HG03159 (cell line): ENCODE measurements around the gene EFCAB9.
"Not testable (repeated sequence)": the region's sequence is repeated elsewhere in the genome, so short reads cannot be mapped to it uniquely, and the experiment has no call there.

Source experiments
- ATAC-seq: cut with Tn5 transposase; IDR thresholded peaks from one replicate; pipeline ENCODE4 v1.9.1; 2021; ENCODE audit warnings: mild to moderate bottlenecking, moderate library complexity; ENCODE audit not compliant: unreplicated experiment

The EFCAB9 gene

DNA sequence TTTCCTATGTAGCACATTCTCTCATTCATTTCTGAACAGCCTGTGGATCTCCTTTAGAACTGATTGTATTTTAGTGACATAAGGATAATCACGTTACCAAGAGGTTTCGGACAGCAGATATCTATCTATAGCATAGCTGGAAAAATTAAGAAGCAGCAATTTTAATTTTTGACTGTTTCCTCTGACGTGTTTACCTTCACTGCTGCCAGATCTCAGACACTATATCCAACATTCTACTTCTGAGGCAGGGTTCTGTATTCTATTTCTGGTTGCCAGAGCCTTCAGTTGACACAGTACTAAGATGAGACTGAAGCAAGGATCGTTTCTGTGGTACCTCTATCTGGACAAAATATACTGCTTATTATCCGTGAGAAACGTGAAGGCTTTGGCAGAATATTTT is at the start of gene EFCAB9:
TSS of gene EFCAB9 (plus strand) at position 301 of the 400 bp plus-strand sequence. CDS start at position 302, 1 bp downstream.
- no peak for ATAC-seq

DNA sequence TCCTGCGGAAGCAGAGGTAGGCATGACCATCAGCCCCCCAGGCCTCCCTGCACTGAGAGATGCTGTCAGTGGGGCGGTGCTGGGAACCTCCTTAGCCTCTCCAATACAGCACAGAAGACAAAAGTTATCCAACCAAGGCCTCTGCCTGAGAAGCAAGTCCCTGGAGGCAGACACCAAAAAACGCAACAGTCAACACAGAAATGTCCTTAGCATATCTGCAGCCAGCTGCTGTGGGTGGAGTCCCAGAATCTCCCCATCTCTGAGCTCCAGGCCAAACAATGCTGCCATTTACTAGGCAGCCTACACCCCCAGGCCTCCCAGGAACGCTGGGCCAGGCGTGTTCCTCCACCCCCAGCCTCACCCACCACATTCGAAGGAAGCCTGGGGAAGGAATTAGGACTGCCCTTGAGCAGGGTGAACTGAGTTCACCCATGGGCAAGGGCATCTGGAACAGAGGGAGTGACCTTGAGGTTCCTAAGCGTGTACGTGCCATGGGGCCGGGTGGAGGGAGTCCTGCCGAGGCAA is 49.6 kb upstream of the EFCAB9 start:
- ATAC-seq: no peak

DNA sequence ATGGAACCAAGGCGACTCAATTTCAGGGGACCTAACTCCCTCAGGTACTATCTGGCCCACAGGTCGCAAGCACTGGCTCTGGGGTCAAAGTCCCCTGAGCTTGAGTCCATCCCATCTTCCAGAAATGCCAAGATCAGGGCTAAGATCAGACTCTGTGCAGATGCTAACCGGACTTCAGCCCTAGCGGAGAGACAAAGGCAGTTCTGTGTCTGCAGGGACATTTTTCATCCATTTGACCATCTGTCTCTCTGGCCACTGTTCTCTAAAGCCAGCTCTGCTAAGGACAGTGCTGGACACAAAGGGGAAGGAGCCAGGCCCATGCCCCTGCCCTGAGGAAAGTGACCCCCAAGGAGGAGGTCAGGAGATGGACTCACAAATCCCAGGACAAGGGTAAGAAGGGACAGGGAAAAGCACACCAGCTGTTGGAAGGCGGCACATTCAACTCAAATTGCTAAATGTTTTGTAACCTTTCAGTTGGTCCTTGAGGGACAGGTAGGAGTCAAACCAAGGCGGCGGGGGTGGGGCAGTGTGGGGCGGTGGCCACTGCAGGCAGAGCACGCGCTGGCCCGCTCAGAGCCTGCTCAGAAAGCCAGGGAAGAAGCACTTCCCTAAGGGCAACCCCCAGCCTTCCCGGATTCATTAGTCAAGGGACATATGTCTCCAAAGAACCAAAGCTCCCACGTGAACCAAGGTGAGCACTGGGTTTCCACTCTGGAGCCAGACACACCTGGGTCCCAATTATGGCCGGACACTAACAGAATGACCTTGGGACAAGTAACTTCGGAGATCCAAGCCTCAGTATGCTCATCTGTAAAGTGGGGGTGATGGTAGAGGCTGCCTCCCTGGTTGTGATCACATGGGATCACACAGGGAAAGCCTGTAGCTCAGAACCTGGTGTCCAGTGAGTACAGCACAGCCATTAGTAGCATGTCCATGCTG is 48.8 kb upstream of the EFCAB9 start:
- no peak for ATAC-seq

DNA sequence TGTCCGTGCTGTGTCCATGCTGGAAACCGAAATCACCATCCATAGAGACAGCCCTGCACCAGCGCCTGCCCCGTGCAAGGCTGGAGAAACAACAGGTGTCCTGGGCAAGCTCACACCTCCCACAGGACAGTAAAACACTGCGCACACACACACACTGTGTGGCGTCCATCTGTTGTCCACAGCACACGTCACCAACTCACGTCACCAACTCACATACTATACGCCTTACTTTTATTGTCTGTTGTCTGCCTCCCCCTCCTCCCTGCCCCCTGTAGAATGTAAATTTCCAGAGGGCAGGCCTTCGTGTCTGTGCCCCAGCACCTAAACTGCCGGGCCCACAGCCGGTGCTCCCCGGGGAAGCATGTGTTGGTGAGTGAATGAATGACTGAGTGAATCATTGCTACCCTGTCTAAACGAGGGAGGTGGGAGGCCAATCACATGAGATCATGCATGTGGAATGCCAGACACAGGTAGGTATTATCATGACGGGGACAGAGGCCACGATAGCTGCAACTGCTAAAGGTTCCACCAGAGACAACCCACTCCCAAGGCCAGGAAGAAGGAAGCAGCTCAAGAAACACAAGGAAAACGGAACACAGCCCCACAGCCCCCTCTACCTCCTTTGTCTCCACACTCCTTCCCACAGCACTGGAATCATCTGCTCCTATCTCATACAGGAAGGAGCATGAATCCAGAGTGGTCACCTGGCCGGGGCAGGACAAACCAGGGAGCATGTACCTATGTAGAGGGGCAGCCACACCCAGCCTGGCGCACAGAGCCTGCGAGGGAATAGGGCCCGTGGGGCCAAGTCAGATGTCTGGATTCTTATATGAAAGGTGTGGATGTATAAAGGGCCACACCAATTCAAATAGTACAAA is 47.9 kb upstream of the EFCAB9 start:
- no peak for ATAC-seq

DNA sequence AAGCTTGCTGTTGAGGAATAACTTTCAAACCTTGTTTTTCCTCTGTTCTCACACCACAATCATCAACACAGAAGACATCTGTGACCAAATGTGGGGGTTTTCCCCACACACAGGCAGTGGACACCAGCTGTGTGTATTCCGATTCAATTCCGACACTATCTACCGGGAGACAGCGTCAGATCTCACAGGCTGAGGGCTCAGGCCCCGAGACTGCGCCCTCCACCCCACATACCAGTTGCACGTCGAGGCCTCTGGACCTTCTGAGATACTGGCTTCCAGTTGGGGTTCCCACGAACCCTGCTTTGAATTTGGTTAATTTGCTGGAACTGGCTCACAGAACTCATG is 47.3 kb upstream of the EFCAB9 start:
- ATAC-seq: no peak

DNA sequence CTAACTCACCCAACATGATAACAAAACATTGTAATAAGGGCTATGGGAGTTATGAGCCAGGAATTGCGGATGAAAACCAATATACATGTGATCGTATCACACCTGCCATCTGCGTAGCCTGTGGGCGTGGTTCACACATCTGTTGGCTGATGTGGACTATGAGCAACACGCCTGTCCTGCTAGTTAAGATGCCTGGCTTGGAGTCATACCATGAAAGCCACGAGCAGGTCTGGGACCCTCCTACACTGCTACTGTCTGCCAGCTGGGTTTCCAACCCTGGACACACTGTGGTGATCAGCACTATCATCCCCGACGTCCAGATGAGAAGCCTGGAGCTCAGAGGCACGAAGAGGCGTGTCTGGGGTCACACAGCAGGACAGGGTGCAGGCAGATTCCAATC is 46.1 kb upstream of the EFCAB9 start:
- ATAC-seq: no peak

DNA sequence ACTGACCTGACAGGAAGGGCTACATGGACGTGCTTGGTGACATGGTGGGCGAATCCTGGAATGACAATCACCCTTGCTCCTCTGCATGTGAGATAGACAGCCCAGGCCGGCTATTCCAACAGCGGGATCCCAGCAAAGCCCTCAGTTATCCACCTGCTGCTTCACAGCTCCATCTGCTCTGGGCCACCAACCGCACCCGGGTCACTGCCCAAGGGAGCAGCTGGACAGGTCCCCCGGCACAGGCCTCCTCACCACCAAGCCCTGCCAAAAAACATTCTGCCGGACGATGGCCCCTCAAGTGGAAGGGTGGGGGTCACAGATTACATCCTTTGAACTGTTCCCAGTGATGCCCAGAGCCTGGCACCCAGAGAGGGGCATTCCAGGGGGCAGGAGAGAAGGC is 45.6 kb upstream of the EFCAB9 start:
- no peak for ATAC-seq

DNA sequence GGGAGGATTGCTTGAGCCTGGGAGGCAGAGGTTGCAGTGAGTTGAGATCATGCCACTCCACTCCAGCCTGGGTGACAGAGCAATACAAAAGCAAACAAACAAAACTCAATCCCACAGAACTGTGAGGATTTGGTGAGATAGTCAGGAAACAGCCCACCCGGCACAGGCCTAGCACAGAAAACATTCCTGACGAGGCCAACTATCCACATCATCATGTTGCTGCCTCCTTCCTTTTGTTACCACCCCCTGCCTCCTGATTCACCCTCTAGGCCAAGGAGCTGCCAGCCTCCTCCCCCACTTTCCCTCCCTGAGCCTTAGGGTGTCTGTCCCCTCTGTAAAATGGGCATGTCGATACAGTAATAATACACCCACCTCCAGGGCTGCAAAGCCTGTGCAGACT is 44.9 kb upstream of the EFCAB9 start:
- no peak for ATAC-seq

DNA sequence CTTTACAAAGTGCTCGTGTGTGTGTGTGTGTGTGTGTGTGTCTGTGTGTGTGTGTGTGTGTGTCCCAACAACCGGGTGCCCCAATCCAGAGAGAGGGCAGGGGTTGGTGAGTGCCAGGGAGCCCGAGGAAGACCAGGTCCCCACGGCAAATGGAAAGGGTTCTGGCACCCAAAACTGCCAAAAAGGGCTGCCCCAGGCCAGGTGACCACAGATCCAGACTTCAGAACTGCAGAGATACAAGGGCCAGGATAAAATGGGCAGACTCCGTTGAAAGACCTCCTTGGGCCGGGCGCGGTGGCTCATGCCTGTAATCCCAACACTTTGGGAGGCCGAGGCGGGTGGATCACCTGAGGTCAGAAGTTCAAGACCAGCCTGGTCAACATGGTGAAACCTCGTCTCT is 44.5 kb upstream of the EFCAB9 start:
- ATAC-seq: not testable (repeated sequence)

DNA sequence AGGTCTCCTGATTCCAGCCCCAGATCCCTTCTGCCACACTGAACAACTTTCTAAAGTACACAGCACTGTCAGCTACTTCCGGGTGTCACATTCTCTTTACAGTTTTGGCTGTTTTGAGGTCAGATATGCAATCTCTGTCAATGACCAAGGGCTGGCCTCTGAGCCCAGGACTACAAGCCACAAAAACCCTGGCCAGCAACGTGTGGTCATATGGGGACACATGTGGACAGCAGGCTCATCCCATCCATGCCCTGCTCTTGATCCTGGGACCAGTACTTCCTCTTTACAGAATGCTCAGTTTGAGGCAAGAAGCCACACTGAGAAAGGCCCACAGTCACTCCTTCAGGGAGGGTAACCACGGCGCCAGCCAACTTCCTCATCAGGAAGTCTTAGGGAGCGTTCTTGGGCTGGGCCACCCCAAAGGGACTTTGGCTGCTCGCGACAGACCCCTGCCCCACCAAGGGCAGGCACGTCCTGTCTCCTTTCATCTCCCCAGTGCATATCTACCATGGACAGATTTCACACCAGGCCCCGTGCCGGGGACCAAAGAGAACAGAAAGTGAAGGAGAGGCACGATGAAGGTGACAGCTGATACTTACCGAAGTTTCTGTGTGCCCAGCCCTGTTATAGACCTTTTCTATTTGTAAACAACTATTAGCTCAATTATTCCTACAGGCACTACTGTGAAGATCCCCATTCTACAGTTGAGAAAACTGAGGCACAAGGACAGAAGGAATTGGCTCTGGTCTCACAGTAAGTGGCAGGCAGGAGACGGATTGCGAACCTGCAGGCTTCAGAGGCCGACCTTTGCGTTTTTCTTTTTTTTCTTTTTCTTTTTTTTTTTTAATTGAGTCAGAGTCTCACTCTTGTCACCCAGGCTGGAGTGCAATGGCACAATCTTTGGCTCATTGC is 43.2 kb upstream of the EFCAB9 start:
- ATAC-seq: peak; percentile 55

DNA sequence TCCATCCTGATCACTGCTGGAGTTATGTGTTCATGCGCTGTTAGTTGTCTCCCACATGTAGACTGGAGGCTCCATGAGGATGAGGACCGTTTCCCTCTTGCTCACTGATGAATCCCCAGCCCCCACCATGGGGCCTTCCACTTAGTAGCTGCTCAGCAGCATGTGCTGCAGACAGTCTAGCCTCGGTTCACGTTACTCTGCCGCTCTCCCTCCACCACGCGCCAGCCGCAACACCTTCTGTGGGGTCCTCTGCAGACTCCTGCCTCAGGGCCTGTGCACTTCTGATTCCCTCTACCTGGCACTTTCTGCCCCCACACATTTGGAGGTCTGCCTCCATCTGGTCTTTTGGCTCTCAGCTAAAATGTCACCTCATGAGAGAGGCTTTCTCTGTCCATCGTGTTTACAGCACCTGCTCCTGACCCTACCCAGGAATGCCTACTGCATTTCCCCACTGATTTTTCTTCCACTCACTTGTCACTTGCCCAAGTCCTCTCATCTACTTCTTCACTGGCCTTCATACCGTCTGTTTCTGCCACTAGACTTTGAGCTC is 42.2 kb upstream of the EFCAB9 start:
- no peak for ATAC-seq

DNA sequence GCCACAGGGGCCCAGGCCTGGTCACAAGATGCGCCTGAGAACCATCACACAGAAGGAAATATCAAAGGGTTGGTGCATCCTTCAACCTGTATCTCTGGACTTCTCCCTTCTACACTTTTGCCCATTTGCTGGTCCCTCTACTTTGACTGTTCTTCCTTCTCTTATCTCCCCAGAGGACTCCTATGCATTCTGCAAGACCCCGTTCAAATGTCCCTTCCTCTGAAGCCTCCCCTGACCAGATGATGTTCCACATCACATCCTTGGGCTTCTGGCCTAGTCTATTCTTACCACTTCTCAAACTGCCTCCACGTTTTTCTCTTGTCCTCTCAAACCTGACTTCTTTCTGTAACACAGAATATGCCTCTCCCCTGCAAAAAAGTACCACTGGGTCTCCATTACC is 40.3 kb upstream of the EFCAB9 start:
- no peak for ATAC-seq

DNA sequence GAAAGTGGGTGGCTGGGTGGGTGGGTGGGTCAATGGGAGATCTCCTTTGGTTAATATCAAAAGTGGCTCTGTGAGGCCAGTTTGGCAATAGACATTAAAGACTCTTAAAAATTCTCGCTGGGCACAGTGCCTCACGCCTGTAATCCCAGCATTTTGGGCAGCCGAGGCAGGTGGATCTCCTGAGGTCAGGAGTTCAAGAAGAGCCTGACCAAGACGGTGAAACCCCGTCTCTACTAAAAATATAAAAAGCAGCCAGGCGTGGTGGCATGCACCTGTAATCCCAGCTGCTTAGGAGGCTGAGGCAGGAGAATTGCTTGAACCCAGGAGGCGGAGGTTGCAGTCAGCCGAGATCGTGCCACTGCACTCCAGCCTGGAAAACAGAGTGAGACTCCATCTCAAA is 38.9 kb upstream of the EFCAB9 start:
- ATAC-seq: not testable (repeated sequence)

DNA sequence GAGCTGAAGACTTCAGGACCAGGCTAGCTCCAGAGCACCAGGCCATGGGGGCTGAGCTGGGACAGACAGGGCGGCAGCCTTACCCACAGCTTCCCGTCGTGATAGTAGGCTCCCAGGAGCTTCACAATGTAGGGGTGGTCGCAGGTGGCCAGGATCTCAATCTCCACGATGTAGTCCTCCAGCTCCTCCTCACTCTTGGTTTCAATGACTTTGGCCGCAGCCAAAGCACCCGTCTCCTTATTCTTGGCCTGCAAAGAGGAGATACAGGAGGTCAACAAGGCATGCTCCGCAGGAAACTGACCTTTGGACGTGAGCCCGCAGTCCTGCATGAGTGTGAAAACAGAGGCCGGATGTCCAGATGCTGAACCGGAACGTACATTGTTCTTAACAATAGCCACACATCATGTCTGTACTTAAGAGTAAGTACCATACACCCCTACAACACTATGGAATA is 37.4 kb upstream of the EFCAB9 start:
- no peak for ATAC-seq

DNA sequence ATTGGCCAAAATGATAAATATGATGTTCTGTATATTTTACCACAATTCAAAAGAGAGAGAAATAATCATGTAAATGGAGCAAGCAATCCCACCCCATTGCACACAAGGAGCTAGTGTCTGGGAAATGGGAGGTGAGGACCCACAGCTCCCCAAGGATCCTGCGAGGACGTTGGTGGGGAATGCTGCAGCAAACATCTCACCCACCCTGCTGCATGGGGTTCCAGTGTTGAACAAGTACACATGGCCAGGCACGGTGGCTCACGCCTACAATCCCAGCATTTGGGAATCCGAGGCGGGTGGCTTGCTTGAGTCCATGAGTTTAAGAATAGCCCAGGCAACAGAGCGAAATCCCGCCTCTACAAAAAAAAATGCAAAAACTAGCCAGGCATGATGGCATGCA is 35.0 kb upstream of the EFCAB9 start:
- no peak for ATAC-seq

DNA sequence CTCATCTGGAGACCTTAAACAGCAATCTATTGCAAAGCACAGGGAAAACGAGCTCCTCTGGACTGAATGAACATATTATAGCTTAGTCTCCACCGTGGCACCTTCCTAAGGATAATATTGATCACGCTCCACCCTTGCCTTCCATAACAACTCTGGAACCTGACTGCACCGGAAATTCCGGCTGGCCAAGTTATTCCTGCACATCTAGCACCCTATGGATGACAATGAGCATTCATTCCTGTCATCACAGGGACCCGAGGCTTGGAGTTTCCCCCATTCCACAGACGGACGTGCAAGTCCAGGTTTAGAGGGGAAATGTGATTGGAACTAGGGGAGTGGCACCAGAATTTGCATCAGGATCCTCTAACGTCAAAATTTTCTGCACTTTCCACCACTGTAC is 33.5 kb upstream of the EFCAB9 start:
- ATAC-seq: no peak

DNA sequence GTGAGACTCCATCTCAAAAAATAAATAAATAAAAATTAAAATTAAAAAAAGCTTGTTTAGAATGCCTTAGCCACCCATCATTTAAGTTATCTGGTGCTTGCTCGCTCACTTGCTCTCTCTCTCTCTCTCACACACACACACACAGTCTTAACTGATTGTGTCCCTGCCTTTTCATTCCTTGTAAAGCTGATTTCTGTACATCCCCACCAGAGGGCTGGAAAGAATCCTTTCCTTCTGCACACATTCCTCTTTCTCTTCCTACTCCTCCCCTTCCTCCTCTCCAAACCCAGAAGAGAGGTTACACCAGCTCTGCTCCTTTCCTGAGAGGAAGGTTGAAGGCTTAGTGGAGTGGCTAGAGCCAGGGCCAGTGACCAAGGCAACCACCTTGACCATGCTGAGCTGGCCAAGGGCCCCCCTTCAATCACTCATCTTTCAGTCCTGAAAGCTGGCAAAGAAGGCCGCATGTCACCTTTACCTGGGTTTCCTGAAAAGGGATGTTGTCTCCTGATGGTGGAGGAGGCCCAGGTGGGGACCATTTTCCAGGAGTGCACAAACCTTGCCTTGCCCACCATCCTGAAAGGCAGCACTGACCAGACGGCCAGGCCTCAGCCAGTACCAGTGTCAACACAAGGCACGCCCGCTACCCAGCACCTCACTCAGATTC is 31.5 kb upstream of the EFCAB9 start:
- no peak for ATAC-seq

DNA sequence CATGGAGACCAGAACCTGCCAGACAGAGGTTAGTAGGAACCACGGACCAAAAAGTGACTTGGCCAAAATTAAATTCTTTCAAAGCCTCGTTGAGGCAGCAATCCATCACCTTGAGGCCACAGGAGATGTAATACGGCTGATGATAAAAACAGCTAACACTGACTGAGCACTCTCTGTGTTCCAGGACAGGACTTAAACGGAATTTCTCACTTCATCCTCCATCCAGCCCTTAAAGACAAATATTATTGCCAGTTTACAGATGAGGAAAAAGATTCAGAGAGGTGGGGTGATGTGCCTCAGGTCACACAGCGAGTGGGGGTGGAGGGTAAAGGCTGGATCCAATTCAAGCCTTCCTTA is 31.0 kb upstream of the EFCAB9 start:
- no peak for ATAC-seq

DNA sequence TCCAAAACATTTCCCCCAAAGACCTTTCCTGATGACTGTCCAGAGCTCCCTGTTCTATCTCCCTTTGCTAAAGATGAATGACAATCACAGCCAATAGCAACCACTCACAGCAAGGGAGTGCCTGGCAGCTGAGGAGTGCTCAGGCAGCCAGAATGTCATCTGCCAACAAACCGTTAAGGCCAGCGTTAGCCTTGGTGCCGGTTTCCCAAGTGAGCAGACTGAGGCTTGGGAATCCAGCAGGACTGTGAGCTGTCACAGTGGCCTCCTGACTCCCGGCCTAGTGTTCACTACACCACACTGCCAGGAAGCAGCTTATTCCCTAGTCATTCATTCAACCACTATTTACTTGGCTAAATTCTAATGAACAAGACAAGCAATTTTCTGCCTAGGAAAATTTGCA is 30.6 kb upstream of the EFCAB9 start:
- ATAC-seq: no peak

DNA sequence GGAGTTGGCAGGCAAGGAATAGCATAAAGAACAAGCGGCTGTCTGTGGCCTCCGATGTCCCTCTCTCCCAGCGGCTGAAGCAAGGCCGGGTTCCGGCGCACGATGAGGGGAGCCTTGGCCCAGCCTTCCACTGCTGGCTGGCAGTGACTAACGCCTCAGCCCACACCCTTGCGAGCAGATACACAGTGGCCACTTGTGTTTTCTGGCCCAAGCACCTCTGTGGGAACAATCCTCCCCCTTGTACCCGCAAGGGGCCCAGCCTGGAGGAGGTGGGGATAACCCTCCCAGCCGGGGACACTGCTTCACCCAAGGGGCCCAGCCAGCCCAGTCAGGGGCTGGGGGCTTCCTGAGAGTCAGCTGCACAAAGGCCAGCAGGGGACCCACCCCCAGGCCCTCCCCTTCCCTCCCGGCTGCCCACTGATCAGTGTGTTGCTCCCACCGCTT is 29.2 kb upstream of the EFCAB9 start:
- ATAC-seq: no peak
